ENCODE measurements around the gene ORAI2.
"Not testable (repeated sequence)": the region's sequence is repeated elsewhere in the genome, so short reads cannot be mapped to it uniquely, and the experiment has no call there.

Gene ORAI2

GRCh38 chr7:102453319-102453718 is 19.9 kb downstream of the ORAI2 start:
- Histone ChIP-seq H3K9me3 (ENCODE audit: insufficient read depth, low read depth, low read length) (no peaks in the 10 kb centered on the region), H3K4me2 (ENCODE audit: low read depth, low read length, poor library complexity, severe bottlenecking) (no peak overlapping the region), H3K79me2 (ENCODE audit: insufficient read depth, low read length) (no peaks in the 10 kb centered on the region), H3K27me3 (ENCODE audit: insufficient read depth, low read length, poor library complexity, severe bottlenecking) (no peaks in the 10 kb centered on the region), H3K4me1 (ENCODE audit: insufficient read depth, low read length, poor library complexity, severe bottlenecking) (no peaks in the 10 kb centered on the region), H2AFZ (ENCODE audit: low read length) (no peak overlapping the region), H3K9ac (ENCODE audit: low read depth, low read length, poor library complexity, severe bottlenecking) (no peak overlapping the region), H3K9me2 (replicated peaks; ENCODE audit: low read depth, low read length) (no peaks in the 10 kb centered on the region), H4K20me1 (ENCODE audit: insufficient read depth, low read length, poor library complexity, severe bottlenecking) (no peaks in the 10 kb centered on the region), H3K4me3 (ENCODE audit: low read length, poor library complexity, severe bottlenecking) (no peak overlapping the region), H3K36me3 (ENCODE audit: insufficient read depth, low read length) (peaks cover 11% of the 10 kb centered on the region; the same call in 1 of the 2 replicates), H3F3A (ENCODE audit: low read depth) (no peaks in the 10 kb centered on the region)
- no peak for TF ChIP-seq EZH2phosphoT487 (IDR thresholded peaks at IDR 0.05; ENCODE audit: borderline replicate concordance)
- TF ChIP-seq, protein P1, sequence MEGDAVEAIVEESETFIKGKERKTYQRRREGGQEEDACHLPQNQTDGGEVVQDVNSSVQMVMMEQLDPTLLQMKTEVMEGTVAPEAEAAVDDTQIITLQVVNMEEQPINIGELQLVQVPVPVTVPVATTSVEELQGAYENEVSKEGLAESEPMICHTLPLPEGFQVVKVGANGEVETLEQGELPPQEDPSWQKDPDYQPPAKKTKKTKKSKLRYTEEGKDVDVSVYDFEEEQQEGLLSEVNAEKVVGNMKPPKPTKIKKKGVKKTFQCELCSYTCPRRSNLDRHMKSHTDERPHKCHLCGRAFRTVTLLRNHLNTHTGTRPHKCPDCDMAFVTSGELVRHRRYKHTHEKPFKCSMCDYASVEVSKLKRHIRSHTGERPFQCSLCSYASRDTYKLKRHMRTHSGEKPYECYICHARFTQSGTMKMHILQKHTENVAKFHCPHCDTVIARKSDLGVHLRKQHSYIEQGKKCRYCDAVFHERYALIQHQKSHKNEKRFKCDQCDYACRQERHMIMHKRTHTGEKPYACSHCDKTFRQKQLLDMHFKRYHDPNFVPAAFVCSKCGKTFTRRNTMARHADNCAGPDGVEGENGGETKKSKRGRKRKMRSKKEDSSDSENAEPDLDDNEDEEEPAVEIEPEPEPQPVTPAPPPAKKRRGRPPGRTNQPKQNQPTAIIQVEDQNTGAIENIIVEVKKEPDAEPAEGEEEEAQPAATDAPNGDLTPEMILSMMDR (conservative IDR thresholded peaks at IDR 0.05; ENCODE audit: low read length), result no peak

DNA sequence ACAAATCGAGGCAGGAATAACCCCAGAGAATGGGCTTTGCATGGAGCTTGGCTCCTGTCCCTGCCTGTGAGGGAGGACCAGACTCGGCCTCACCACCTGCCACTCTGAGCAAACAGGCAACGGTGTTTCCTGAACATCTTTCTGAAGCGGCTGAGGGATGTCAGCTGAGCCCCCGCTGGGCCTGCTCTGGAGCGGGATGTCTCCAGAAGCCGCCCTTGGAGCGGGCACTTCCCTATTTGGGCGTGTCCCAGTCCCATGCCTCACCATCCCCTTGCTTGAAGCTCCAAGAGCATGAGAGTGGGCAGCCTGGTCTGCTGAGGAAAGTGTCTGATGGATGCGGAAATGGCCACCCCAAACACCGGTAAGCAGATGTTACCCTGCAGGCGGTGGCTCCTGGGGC is 21.1 kb downstream of the ORAI2 start:
- Histone ChIP-seq H3K27me3 (ENCODE audit: insufficient read depth, low read length, poor library complexity, severe bottlenecking) (no peaks in the 10 kb centered on the region), H3K4me3 (ENCODE audit: low read length, poor library complexity, severe bottlenecking) (no peak overlapping the region), H3K4me2 (ENCODE audit: low read depth, low read length, poor library complexity, severe bottlenecking) (no peak overlapping the region), H3K36me3 (ENCODE audit: insufficient read depth, low read length) (peaks cover 11% of the 10 kb centered on the region; the same call in 1 of the 2 replicates), H3F3A (ENCODE audit: low read depth) (no peaks in the 10 kb centered on the region), H3K4me1 (ENCODE audit: insufficient read depth, low read length, poor library complexity, severe bottlenecking) (no peaks in the 10 kb centered on the region), H3K9ac (ENCODE audit: low read depth, low read length, poor library complexity, severe bottlenecking) (no peak overlapping the region), H4K20me1 (ENCODE audit: insufficient read depth, low read length, poor library complexity, severe bottlenecking) (no peaks in the 10 kb centered on the region), H3K9me3 (ENCODE audit: insufficient read depth, low read depth, low read length) (no peaks in the 10 kb centered on the region), H2AFZ (ENCODE audit: low read length) (no peak overlapping the region), H3K9me2 (replicated peaks; ENCODE audit: low read depth, low read length) (no peaks in the 10 kb centered on the region), H3K79me2 (ENCODE audit: insufficient read depth, low read length) (no peaks in the 10 kb centered on the region)
- TF ChIP-seq EZH2phosphoT487 (IDR thresholded peaks at IDR 0.05; ENCODE audit: borderline replicate concordance), result no peak
- TF ChIP-seq, protein P1 (conservative IDR thresholded peaks at IDR 0.05; ENCODE audit: low read length), result no peak

DNA sequence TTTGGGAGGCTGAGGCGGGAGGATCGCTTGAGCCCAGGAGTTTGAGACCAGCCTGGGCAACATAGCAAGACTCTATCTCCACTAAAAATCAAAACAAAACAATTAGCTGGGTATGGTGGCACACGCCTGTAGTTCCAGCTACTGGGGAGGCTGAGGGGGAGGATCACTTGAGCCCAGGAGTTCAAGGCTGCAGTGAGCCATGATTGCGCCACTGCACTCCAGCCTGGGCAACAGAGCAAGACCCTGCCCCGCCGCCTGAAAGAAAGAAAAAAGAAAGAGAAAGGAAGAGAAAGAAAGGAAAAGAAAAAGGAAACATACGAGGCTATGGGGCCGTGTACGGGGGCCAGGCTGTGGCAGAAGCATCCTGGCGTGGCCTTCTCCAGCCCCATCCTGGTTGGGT is 21.6 kb downstream of the ORAI2 start:
- H4K20me1 ChIP-seq (ENCODE audit: insufficient read depth, low read length, poor library complexity, severe bottlenecking); H3K27me3 ChIP-seq (ENCODE audit: insufficient read depth, low read length, poor library complexity, severe bottlenecking); H3K9me3 ChIP-seq (ENCODE audit: insufficient read depth, low read depth, low read length); H3K4me2 ChIP-seq (ENCODE audit: low read depth, low read length, poor library complexity, severe bottlenecking); H3K9ac ChIP-seq (ENCODE audit: low read depth, low read length, poor library complexity, severe bottlenecking); H2AFZ ChIP-seq (ENCODE audit: low read length); H3K4me1 ChIP-seq (ENCODE audit: insufficient read depth, low read length, poor library complexity, severe bottlenecking); H3K4me3 ChIP-seq (ENCODE audit: low read length, poor library complexity, severe bottlenecking); H3K9me2 ChIP-seq (replicated peaks; ENCODE audit: low read depth, low read length); H3F3A ChIP-seq (ENCODE audit: low read depth); H3K79me2 ChIP-seq (ENCODE audit: insufficient read depth, low read length): not testable (repeated sequence)
- peaks cover 11% of the 10 kb centered on the region; the same call in 1 of the 2 replicates for H3K36me3 ChIP-seq (ENCODE audit: insufficient read depth, low read length)

GRCh38 chr7:102455596-102455995 is 22.2 kb downstream of the ORAI2 start:
- H3K79me2 ChIP-seq (ENCODE audit: insufficient read depth, low read length), result no peaks in the 10 kb centered on the region
- no peaks in the 10 kb centered on the region for H3K27me3 ChIP-seq (ENCODE audit: insufficient read depth, low read length, poor library complexity, severe bottlenecking)
- no peaks in the 10 kb centered on the region for H3K4me1 ChIP-seq (ENCODE audit: insufficient read depth, low read length, poor library complexity, severe bottlenecking)
- TF ChIP-seq EZH2phosphoT487 (IDR thresholded peaks at IDR 0.05; ENCODE audit: borderline replicate concordance), result no peak
- TF ChIP-seq, protein P1 (conservative IDR thresholded peaks at IDR 0.05; ENCODE audit: low read length), result no peak
- no peak overlapping the region for H3K9ac ChIP-seq (ENCODE audit: low read depth, low read length, poor library complexity, severe bottlenecking)
- H3K9me3 ChIP-seq (ENCODE audit: insufficient read depth, low read depth, low read length), result no peaks in the 10 kb centered on the region
- H3K4me2 ChIP-seq (ENCODE audit: low read depth, low read length, poor library complexity, severe bottlenecking), result no peak overlapping the region
- H3K36me3 ChIP-seq (ENCODE audit: insufficient read depth, low read length), result peaks cover 11% of the 10 kb centered on the region; the same call in 1 of the 2 replicates
- H2AFZ ChIP-seq (ENCODE audit: low read length), result no peak overlapping the region
- no peak overlapping the region for H3K4me3 ChIP-seq (ENCODE audit: low read length, poor library complexity, severe bottlenecking)
- H3F3A ChIP-seq (ENCODE audit: low read depth), result no peaks in the 10 kb centered on the region
- no peaks in the 10 kb centered on the region for H4K20me1 ChIP-seq (ENCODE audit: insufficient read depth, low read length, poor library complexity, severe bottlenecking)
- no peaks in the 10 kb centered on the region for H3K9me2 ChIP-seq (replicated peaks; ENCODE audit: low read depth, low read length)

All from Loucy (cell line).